Heart left ventricle (tissue), 13 donors: ENCODE data around the gene MDC1.

ENCODE experiments used
- CTCF ChIP-seq, 12 donors: fragments of 200-600 bp; sonication (generic) in 4 of 12; IDR thresholded peaks; one replicate each; pipeline versions ENCODE4 v1.5.0 to v1.8.0; 2018 to 2022; ENCODE audit warnings: antibody characterized with exemption in 12 of 12, mild to moderate bottlenecking in 5 of 12
- POLR2A ChIP-seq, 2 donors: fragments of 450-650 bp; IDR thresholded peaks; one replicate each; pipeline ENCODE4 v1.6.1; 2017; ENCODE audit warnings: antibody characterized with exemption in 2 of 2, mild to moderate bottlenecking in 2 of 2, moderate library complexity in 2 of 2
- donor health status: ischemic (EF 13 %, LVEDD 7.1; RV severe dilation, severe dysfunction).
- donor health status: DM: no; HTN: yes; CAD: no.
- donor health status: DM: no; HTN: no; CAD: no.
- donor health status: ischemic (EF 25% LVEDD 6.9; RV normal size, moderate dysfunction).
- donor health status: ischemic (EF 25% LVEDD 5.7; RV mildly dilated, moderate dysfunction).
- donor health status: ischemic (EF 35%, LVEDD 5.7; RV mildly dilated, moderate dysfunction).
- donor health status: nonischemic (EF 11% LVEDD 7.7; RV severe dilation, severe dysfunction).
- donor health status: DM: yes; HTN: yes; CAD: no.
- donor health status: PGD.
- donor health status: ischemic (EF 29% LVEDD 5.4; RV normal size, mild dysfunction).
- donor health status: nonischemic (EF 23%, LVEDD 6.1; RV moderate dilation, normal function).

- TF ChIP-seq CTCF (IDR thresholded peaks at IDR 0.05) (no peak), POLR2A (IDR thresholded peaks at IDR 0.05) (no peak)
Observed at GRCh38 chr6:30654798-30655742, 62.0 kb downstream of the MDC1 start.
